NCI-H1930 (cell line): ENCODE data around the gene TMEM115.
"Not testable (repeated sequence)": the region's sequence is repeated elsewhere in the genome, so short reads cannot be mapped to it uniquely, and the experiment has no call there.

Source experiments
- DNase-seq, 2 experiments: peaks; one replicate each; lab custom pipeline; 2025; lab: John Stamatoyannopoulos, UW

The TMEM115 gene

GRCh38 chr3:50318615-50319014, 40.7 kb downstream of the TMEM115 start:
- no peak for DNase-seq

- no peak for DNase-seq
Observed at GRCh38 chr3:50318163-50318562, 41.2 kb downstream of the TMEM115 start.

GRCh38 chr3:50317300-50317699, 42.0 kb downstream of the TMEM115 start:
- no peak for DNase-seq

- no peak for DNase-seq
Observed at GRCh38 chr3:50316657-50317242, 42.6 kb downstream of the TMEM115 start.

GRCh38 chr3:50314816-50315215, 44.5 kb downstream of the TMEM115 start:
- no peak for DNase-seq

- DNase-seq: no peak
Observed at GRCh38 chr3:50314342-50314741, 45.0 kb downstream of the TMEM115 start.

- not testable (repeated sequence) for DNase-seq
Observed at GRCh38 chr3:50312041-50312440, 47.3 kb downstream of the TMEM115 start.
